Thyroid gland (tissue), 4 donors: ENCODE measurements around the gene SZT2.
"Not testable (repeated sequence)": the region's sequence is repeated elsewhere in the genome, so short reads cannot be mapped to it uniquely, and the experiment has no call there.

ENCODE experiments used
- POLR2A ChIP-seq, 2 donors: fragments of 450-650 bp; IDR thresholded peaks; one replicate each; pipeline ENCODE4 v1.6.1; 2017; ENCODE audit warnings: antibody characterized with exemption in 2 of 2, mild to moderate bottlenecking in 2 of 2, moderate library complexity in 1 of 2
- TF ChIP-seq, protein P1 (sequence below), 6 experiments: fragments of 200-600 bp in 3 of 6; fragments of 450-650 bp in 3 of 6; sonication (generic) in 3 of 6; IDR thresholded peaks; one replicate each; pipeline ENCODE4 v1.5.1; 2016 to 2019; ENCODE audit warnings: antibody characterized with exemption in 6 of 6, mild to moderate bottlenecking in 2 of 6, inconsistent platforms in 1 of 6, moderate library complexity in 1 of 6

DNA sequence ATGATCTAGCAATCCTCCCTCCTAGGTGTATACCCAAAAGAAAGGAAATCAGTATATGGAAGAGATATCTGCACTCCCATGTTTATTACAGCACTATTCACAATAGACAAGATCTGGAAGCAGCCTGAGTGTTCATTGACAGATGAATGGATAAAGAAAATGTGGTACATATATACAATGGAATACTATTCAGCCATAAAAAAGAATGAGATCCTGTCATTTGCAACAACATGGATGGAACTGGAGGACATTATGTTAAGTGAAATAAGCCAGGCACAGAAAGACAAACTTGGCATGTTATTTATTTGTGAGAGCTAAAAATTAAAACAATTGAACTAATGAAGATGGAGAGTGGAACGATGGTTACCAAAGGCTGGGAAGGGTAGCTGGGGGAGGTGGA, 23.7 kb downstream of the SZT2 start:
- TF ChIP-seq, protein P1, sequence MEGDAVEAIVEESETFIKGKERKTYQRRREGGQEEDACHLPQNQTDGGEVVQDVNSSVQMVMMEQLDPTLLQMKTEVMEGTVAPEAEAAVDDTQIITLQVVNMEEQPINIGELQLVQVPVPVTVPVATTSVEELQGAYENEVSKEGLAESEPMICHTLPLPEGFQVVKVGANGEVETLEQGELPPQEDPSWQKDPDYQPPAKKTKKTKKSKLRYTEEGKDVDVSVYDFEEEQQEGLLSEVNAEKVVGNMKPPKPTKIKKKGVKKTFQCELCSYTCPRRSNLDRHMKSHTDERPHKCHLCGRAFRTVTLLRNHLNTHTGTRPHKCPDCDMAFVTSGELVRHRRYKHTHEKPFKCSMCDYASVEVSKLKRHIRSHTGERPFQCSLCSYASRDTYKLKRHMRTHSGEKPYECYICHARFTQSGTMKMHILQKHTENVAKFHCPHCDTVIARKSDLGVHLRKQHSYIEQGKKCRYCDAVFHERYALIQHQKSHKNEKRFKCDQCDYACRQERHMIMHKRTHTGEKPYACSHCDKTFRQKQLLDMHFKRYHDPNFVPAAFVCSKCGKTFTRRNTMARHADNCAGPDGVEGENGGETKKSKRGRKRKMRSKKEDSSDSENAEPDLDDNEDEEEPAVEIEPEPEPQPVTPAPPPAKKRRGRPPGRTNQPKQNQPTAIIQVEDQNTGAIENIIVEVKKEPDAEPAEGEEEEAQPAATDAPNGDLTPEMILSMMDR (IDR thresholded peaks at IDR 0.05): not testable (repeated sequence)
- not testable (repeated sequence) for TF ChIP-seq POLR2A (IDR thresholded peaks at IDR 0.05)
